HG03108 (cell line): ENCODE measurements around the gene TRPV4.
"Not testable (repeated sequence)": the region's sequence is repeated elsewhere in the genome, so short reads cannot be mapped to it uniquely, and the experiment has no call there.

Source experiments
- ATAC-seq: cut with Tn5 transposase; IDR thresholded peaks from one replicate; pipeline ENCODE4 v1.9.1; 2021; ENCODE audit warnings: moderate library complexity; ENCODE audit not compliant: unreplicated experiment

Gene TRPV4

DNA sequence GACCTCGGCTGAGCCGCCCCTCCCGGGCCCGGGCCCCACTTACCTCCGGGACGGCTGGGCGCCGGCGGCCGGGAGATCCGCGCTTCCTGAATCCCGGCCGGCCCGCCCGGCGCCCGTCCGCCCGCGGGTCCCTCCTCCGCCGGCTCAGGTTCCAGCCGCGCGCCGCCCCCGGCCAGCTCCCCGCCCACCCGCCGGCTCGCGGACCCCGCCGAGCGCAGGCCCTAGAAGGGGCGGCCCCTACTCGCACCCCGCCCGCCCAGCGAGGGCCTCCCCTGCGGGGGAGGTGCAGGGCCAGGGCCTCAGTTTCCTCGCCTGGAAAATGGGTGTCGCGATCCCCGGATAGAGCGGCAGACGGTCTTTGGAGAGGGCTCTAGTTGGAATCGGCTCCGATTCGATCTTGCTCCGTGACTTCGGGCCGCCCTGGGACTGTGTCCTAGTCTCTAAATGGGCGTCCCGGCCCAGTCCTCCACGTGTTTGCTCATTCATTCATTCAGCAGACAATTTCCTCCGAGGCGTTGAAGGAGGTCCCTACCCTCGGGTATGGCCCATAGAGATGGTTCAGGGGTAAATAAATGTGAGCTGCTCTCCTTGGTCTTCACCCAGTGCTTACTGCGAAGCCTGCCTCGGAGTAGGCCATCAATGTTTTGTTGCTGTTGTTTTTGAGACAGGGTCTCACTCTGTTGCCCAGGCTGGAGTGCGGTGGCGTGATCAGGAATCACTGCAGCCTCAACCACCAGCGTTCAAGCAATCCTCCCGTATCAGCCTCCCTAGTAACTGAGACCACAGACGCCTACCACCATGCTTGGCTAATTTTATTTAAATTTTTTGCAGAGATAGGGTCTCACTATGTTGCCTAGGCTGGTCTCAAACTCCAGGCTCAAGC is at the start of gene TRPV4:
TRPV4 (minus strand) TSS at position 92 of the 883 bp plus-strand sequence. CDS start 18,602 bp downstream, outside the sequence.
- ATAC-seq: no peak

DNA sequence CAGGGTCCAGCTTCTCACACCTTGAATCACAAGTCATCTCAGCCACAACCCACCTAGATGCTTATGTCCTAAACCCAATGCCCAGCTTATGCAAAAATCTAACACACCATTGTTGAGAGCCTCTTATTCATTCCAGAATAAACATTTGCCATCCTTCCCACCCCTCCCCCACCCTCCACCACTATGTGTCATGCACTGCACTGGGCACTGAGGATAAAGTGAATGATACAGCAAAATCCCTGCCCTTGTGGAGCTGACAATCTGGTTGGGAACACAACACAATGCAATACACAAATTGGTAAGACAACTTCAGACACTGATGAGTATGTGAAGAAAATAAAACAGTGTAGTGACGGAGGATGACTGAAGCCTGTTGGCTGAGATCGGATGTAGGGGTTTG is 48.6 kb upstream of the TRPV4 start:
- no peak for ATAC-seq

DNA sequence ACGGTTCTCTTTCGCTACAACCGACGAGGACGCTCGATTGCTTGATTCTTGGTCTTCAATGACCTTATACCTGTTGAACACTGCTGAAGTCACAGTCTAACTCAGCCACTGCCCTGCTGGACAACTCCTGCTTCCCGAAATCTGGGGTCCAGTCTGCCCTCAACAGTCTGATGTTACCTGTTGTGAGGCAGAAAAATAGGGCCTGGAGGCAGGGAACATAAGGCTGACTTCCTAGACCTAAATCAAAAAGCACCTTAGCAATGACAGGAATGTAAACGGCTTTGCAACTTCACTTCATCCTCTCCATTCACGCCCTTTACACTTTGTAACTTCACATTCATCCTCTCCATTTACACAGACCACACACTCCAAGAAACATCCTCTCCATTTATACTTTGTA is 47.7 kb upstream of the TRPV4 start:
- ATAC-seq: no peak

DNA sequence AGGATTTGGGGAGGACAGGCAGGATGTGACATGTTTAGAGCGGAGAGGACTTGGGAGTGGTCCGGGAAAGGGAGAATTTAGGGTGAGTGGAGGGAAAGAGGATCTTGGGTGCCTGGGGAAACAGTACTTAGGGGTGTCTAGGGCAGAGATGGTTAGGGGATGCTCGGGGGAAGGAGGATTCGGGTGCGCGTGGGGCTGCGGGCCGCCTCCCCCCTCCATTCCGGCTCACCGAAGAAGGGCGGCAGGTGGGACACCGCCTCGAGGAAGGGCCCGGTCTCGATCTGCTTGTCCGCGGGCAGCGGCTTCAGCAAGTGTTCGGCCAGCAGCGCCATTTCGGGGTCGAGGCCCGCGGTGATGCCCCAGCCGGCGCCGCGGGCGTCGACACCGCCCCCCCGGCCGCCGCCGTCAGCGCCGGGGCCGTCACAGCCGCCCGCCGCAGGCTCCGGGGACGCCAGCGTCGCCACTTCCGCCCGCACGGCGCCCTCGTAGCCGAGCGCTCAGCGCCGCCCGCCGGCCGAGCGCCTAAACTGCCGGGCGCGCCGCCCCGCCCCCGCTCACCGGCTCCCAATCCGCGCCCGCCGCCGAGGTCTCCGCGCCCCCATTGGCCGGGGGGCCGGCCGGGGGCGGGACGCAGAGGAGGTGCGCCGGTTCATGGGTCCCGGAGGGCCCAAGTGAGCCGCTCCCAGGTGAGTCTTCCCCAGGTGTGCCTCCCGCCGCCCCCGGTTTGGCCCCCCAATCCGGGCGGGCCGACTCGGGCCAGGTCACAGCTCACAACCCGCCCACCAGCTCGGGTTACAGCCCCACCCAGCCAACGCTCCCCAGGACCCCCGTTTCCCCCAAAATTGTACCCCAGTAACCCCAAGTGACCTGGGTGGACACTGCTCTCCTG is 47.1 kb upstream of the TRPV4 start, which contains the start of gene GLTP:
GLTP (minus strand) TSS at position 499 of the 889 bp plus-strand sequence; CDS start at position 332, 167 bp downstream.
- ATAC-seq: peak; percentile 90

DNA sequence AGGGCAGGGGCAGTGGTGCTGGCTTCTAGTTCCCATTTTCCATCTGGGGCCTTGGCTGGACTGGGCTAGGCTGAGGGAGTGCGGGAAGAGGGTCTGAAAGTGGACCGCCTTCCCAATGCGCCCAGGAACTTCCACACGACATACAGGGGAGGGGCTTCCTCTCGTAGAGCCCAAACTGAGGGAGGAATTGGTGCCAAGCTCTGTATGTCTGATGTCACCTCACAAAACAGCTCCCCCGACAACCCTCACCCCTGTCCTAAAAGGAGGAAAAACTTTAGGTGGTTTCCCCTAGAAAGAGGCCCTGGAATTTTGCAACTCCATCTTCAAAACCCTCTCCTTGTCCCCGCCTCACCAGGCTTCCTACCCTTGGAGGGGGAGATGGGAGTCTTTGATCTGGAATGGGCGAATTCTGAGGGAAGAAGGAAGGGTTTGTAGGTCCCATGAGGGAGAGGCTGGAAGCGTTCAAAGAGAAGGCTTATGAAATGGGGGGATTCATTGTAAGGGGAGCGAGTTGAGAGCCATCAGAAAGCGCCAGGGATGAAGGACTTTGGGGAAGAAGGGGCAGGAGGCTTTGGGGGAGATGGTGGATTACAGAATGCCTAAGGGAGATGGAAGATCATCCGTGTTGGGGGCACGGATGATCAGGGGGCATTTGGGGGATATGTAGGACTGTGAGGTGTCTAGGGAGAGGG is 46.3 kb upstream of the TRPV4 start:
- ATAC-seq: no peak

DNA sequence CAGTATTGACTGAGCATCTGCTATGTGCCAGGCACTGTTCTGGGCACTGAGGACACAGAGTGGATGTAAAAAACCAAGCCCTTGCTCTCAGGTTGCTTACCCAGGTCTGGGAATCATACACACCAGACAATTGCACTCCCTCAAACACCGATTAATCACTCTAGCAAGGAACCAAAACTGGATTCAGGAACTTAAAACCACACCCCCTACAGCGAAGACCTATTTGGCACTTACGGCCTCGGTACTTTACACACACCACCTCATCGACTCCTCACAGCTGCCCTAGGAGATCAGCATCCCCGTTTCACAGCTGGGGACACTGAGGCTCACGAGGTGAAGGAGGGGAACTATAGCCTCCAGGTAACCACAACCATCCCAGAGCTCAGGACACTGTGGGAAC is 45.6 kb upstream of the TRPV4 start:
- no peak for ATAC-seq

DNA sequence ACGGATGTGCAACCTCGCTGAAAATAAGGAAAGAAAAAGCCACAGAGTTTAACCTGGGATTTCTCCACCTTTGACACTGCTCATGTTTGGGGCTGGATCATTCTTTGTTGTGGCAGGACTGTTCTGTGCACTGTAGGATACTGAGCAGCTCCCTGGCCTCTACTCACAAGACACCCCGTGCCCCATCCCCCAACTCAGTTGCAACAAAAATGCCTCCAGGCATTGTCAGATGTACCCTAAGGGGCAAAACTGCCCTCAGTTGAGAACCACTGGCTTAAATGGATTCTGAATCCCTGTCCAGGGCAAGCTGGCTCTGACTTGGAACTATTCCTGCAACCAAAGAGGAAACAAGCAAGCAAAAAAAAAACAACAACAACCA is 45.0 kb upstream of the TRPV4 start:
- ATAC-seq: no peak

DNA sequence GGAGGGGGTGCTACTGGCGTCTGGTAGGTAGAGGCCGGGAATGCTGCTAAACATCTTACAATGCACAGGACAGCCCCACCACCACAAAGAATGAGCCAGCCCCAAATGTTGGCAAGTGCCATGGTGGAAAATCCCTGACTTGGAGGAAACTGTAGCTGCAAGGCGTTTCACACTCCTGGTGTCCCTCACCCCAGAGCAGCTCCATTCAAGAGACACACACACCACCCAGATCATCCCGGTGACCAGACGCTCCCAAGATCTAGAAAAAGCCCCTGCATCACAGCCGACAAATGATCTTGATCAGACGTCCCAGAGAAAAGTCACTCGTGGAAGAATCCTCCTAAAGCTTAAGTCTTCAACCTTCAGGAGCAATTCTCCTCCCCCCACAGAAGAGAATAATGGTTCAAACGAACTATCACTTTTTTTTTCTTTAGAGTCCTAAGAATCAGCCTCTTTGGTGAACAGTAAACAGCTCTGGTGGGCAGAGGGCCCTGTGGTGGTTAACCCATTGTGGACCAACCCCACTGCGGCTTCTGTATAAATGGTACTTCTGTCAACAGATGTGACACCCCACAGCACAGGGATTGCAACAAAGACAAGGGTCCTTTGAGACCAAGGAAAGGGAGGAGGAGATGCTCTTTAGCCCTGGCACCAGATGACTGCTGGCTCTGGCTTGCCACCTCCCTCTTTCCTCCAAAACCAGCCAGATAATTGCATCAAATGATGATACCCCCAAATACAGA is 44.5 kb upstream of the TRPV4 start:
- no peak for ATAC-seq

DNA sequence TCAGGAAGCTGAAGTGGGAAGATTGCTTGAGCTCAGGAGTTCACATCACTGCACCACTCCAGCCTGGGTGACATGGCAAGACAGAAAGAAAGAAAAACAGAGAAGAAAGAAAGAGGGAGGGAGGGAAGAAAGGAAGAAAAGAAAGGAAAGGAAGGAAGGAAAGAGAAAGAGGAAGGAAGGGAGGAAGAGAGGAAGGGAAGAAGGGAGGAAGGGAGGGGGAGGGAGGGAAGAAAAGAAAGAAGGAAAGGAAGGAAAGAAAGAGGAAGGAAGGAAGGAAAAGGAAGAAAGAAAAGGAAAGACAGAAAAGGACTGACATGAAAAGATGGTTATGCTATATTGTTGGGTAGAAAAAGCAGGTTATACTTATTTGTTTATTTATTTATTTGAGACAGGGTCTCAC is 43.2 kb upstream of the TRPV4 start:
- ATAC-seq: no peak

DNA sequence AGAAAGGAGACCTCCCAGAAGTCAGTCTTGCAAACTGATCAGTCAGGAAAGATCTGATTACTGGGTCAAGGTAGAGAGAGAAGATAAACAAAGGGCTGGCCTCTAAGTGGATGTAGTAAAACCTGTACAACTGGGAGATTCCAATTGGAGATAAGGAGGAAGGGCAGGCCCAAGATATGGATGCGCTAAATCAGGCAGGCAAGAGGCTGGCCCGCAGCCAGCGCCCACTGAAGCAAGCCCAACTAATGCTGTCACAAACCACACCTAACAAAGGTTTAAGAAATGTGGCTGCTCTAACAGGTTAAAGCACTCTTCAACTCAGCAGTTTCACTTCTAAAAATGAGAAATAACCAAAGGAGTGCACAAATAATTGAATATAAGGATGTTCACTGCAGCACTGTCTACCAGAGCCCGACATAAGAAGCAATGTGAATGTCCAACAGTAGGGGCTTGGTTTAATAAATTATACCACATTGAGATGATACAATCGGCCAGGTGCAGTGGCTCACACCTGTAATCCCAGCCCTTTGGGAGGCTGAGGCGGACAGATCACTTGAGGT is 42.5 kb upstream of the TRPV4 start:
- ATAC-seq: no peak

DNA sequence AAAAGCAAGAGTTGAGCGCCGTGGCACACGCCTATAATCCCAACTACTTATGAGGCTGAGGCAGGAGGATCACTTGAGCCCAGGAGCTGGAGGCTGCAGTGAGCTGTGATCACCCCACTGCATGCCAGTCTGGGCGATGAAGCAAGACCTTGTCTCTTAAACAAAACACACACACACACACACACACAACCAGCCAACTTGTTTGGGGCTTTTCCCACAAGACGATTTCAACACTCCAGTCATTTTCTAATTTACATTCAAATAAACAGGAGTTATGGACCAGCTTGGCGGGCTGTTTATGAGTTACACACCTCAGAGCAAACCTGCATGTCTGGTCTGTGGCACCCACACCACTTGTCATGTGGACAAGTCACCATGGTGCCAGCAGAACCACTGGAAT is 40.5 kb upstream of the TRPV4 start:
- no peak for ATAC-seq

DNA sequence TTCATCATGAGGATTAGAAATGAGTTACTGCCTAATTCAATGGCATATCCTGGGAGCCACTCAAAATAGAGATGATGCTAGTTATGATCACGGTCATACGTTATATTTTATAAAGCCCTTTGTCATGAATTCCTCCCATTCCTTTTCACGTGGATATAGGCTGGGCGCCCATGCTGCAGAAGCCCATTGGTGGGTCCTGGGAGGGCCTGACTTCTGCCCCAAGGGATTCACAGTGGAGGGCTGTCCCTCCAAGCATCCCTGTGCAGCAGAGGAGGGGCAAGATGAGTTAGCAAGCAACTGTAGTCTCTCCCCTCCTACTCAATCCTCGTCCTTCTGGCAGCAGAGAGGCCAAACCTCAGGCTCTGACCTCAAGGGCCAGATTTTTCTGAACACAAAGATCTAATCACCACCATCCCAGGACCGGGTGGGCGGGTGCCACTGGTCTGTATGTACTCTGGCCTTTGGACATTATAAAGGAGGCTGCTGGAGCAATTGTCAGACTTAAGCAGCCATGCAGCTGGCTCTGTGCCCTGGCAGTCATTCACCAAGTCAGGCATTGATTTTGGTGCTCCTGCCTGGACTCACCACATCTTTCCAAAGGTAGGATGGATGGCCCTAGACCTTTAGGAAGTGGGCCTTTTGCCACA is 38.6 kb upstream of the TRPV4 start:
- no peak for ATAC-seq

DNA sequence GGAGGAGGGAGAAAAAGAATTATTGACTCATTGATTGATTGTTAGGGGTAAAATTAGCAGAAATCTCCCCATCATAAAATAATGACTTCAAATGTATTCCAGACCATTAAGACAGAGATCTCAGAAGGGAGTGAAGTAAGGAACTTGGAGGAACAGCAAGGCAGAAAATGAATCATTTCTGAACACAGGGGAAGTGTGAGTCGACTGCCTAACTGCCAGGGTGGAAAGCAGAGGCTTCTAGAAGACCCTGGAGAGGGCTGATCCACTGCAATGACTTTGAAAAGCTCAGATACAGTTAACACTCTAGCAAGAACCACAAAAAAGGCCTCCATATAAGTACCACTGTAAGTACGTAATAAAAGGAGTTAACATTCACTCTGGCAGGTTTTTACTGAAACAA is 37.5 kb upstream of the TRPV4 start:
- no peak for ATAC-seq

DNA sequence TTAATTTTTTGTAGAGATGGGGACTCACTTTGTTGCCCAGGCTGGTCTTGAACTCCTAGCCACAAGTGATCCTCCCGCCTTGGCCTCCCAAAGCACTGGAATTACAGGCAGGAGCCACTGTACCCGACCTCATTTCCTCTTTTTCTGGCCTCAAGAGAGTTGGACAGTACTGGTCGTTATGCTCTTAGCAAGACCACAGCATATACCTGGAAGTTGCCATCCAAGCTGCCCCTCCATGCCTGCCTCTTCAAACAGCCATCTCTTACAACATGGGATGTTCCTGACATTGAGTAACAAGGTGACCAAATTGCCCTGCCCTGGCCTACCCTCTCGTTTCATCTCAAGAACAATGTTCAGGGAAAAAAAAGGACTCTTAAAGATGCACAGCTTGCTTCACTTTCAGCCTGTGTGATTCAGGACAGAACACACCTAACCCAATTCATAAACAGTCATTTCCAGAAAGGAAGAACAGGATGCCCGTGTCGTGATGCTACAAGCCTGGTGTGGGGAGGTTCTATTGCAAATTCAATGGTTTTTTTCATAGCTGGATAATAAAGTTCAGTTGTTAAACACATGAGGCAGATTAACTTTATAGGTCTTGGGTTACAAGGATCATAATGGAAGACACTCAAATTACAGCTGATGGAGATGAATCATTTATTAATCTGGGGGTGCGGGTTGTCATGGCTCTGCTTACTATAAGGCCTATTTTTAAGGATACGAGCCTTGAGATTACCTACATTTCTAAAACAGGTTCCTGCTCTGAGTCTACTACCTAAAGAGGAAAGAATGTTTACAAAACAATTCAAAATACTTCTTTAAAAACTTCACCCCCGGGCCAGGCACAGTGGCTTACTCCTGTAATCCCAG is 35.2 kb upstream of the TRPV4 start:
- no peak for ATAC-seq

DNA sequence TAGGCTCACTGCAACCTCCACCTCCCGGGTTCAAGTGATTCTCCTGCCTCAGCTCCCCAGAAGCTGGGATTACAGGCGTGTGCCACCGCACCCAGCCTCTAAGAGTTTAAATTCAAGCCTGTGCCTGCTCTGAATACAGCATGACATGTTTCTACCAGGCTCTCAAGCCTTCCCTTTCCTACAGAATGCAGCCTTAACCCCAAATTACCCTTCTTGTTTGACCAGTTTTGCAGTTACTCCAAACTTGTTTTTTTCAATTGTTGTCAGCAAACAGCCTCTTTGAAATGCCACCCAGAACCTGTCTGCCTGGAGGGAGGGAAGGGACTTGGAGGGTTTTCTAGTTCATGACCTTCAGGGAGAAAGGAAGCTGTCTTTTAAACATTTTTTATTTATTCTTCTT is 31.7 kb upstream of the TRPV4 start:
- no peak for ATAC-seq

DNA sequence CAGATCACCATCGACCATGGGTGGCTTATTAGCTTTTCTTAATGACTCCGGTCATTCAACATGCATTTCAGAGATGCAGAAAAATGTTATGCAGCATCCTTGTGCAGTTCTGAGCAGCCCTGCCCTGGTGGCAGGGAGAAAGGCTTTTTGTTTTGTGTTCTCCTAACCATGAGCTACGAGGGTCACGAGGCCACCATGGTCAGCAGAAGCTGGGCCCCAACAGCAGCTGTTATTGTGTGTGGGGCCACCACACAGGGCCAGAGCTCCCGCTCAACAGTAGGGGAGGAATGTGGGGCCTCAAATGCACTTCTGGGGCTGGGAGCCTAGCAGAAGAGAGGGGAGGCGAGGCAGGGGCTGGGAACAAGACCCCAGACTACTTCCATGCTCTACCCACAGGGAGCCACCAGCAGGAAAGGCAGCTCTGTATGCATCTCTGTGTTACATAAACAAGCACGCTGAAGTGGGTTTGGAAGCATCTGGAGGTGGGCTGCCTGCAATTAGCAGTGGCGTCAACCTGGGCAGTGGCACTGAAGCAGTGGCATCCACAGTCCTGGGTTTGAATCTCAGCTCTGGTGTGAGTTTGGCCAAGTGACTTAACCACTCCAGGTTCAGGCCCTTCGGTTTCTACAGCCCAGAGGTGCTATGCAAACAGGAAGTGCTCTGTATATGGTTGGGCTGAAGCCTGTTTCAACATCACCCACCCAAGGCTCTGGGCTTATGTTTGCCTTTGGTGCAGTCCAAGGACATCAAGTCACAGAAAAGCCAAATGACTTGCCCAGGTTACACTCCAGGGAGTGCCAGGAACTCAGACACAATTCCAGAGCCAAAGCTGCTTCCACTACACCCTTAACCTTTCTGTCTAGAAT is 30.9 kb upstream of the TRPV4 start:
- ATAC-seq: no peak

DNA sequence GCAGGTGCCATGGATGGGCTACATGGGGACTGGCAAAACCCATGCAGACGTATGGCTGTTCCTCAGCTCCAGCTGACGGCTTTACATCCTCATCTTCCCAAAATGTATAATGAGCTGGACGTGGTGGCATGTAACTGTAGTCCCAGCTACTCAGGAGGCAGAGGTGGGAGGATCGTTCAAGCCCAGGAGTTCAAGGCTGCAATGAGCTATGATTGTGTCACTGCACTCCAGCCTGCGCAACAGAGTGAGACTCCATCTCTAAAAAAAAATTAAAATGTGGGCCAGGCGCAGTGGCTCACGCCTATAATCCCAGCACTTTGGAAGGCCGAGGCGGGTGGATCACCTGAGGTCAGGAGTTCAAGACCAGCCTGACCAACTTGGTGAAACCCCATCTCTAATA is 29.3 kb upstream of the TRPV4 start:
- not testable (repeated sequence) for ATAC-seq
